ENCODE results near the gene WFS1. TPM values are rescaled to one million over a fixed set of nuclear protein-coding genes. Genes with fewer than 3 reads are reported as not detected.

Gene WFS1, protein sequence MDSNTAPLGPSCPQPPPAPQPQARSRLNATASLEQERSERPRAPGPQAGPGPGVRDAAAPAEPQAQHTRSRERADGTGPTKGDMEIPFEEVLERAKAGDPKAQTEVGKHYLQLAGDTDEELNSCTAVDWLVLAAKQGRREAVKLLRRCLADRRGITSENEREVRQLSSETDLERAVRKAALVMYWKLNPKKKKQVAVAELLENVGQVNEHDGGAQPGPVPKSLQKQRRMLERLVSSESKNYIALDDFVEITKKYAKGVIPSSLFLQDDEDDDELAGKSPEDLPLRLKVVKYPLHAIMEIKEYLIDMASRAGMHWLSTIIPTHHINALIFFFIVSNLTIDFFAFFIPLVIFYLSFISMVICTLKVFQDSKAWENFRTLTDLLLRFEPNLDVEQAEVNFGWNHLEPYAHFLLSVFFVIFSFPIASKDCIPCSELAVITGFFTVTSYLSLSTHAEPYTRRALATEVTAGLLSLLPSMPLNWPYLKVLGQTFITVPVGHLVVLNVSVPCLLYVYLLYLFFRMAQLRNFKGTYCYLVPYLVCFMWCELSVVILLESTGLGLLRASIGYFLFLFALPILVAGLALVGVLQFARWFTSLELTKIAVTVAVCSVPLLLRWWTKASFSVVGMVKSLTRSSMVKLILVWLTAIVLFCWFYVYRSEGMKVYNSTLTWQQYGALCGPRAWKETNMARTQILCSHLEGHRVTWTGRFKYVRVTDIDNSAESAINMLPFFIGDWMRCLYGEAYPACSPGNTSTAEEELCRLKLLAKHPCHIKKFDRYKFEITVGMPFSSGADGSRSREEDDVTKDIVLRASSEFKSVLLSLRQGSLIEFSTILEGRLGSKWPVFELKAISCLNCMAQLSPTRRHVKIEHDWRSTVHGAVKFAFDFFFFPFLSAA
- total RNA-seq (2014; rRNA removed; shearing (Covaris generic)): 10.9 and 11.4 TPM in 2 replicates
- 46.0 and 46.6 TPM in 2 replicates for polyA plus RNA-seq (2015; cell fraction: cytosol; rRNA removed)
- 43.9 and 52.3 TPM in 2 replicates for polyA plus RNA-seq (2015; cell fraction: nucleus; rRNA removed)

GRCh38 chr4:6269616-6270511 lies at the start of gene WFS1:
WFS1 (plus strand) TSS chr4:6269850; CDS start chr4:6277456, 7,606 bp downstream.
- in situ Hi-C loops (cut with HindIII; ENCODE audit: low pct_unique_long_range_greater_than_20kb, low sequenced_read_pairs): loop anchor here (25.0 kb wide), 1 partner anchor 117 kb away; no protein-coding TSS in a partner anchor
- DNase-seq (ENCODE audit: low read depth, low spot score): peak; percentile 96

DNA sequence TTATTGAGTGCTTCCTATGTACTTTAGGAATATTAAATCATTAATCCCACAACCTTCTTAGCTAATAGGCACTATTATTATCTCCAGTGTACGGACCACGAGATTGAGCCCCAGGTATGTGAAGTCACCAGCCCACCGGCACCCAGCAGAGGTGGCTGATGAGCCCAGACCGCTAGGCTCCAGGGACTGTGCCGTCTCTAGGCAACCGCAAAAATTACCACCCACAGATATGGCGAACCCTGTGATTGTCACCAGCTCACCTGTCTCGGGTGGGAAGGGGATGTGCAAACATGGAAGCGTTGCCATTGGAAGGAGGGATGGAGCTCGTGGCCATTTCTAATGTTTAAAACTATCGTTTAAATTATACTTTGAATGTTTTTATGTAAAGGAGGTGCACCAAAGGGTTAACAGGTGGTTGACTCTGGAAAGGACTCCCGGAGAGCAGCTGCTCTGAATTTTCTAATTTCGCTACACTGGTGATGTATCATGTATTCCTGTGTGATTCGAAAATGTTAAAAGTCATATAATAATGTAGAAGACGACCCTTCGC lies 48.3 kb upstream of the WFS1 start:
- no peak for DNase-seq (ENCODE audit: low read depth, low spot score)
- in situ Hi-C loops (cut with HindIII; ENCODE audit: low pct_unique_long_range_greater_than_20kb, low sequenced_read_pairs): no loop called here

DNA sequence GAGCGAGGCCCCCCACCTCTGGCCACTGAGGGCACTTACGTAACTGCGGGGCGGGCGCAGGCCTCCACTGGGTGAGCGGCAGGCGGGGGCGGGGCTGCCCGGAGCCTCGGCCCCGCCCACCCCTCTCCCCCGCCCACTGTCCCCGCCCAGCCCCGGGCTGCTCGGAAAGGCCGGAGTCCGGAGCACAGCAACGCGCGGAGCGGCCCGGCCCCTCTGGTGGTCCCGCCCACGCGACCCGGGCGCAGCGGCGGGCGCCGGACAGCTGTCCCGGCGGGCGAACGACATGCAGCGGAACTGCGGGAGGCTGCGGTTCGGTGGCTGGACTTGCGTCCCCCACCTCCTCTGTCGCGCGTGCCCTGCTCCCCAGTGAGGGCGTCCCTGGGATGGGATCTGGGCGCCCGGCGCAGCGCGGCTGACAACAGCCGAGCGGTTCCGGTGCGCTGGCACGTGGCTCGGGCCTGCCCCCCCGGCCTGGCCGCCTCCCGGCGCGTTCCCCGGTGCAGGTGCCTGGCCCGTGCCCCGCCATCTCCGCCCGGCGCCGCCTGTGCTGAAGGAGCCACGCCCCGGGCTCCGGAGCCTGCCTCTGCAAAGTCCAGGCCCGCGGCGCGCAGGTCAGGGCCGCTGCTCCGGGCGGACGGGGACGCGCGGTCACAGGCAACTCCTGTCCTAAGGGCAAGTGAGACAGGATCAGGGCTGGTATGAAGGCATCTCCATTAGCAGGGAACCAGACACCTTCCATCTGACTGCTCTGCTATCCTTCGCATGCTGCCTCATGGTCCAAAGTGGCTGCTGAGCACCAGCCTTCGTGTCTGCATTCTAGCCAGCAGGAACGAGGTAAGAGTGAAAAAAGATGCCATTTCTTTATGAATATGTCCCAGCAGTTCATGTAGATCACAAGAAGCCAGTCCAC lies 47.5 kb upstream of the WFS1 start:
- DNase-seq (ENCODE audit: low read depth, low spot score): peak; percentile 45
- in situ Hi-C loops (cut with HindIII; ENCODE audit: low pct_unique_long_range_greater_than_20kb, low sequenced_read_pairs): no loop called here

GRCh38 chr4:6222761-6223292 lies 46.8 kb upstream of the WFS1 start:
- DNase-seq (ENCODE audit: low read depth, low spot score): peak; percentile 50

DNA sequence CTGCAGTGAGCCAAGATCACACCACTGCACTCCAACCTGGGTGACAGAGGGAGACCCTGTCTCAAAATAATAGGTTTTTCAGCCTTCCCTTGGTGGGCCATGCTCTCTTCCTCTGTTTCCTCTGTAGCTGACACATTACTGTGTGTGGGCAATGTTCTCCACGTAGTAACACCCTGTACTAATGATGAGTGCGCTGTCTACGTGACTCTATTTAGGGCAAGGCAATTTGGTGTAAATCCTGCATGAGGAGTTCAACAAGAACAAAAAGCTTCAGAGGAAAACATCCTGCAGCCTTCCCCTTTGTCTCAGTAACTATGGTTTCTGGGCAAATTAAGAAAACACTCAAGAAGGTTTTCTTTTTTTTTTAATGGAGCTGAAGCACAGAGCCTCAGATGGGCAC lies 44.9 kb upstream of the WFS1 start:
- in situ Hi-C loops (cut with HindIII; ENCODE audit: low pct_unique_long_range_greater_than_20kb, low sequenced_read_pairs): no loop called here
- DNase-seq (ENCODE audit: low read depth, low spot score): no peak

More at GRCh38 chr4:6222761-6223292, 46.8 kb upstream of the WFS1 start:
- in situ Hi-C loops (cut with HindIII; ENCODE audit: low pct_unique_long_range_greater_than_20kb, low sequenced_read_pairs): no loop called here

DNA sequence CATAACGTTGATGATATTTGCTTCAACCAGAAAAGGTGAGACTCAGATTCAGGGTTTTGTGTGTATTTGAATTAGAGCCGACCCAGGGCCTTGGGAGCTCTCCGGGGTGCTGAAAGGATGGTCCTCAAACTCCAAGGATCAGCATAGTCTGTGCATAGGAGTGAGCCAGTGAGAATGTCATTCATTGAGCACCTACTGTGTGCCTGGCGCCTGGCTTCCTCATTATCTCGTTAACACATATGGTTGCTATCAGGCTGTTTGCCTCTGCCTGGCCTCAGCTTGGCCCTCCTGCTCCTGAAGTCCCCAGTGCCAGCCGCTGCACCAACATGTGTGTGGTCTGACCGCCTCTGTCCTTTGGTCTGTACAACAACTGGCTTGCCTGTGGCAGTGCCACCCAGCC lies 44.2 kb upstream of the WFS1 start:
- in situ Hi-C loops (cut with HindIII; ENCODE audit: low pct_unique_long_range_greater_than_20kb, low sequenced_read_pairs): no loop called here
- peak; percentile 10 for DNase-seq (ENCODE audit: low read depth, low spot score)

- in situ Hi-C loops (cut with HindIII; ENCODE audit: low pct_unique_long_range_greater_than_20kb, low sequenced_read_pairs): no loop called here
- no peak for DNase-seq (ENCODE audit: low read depth, low spot score)
Measured at GRCh38 chr4:6226506-6226905, 43.1 kb upstream of the WFS1 start.

GRCh38 chr4:6227412-6228157 lies 42.1 kb upstream of the WFS1 start:
- in situ Hi-C loops (cut with HindIII; ENCODE audit: low pct_unique_long_range_greater_than_20kb, low sequenced_read_pairs): no loop called here
- no peak for DNase-seq (ENCODE audit: low read depth, low spot score)

DNA sequence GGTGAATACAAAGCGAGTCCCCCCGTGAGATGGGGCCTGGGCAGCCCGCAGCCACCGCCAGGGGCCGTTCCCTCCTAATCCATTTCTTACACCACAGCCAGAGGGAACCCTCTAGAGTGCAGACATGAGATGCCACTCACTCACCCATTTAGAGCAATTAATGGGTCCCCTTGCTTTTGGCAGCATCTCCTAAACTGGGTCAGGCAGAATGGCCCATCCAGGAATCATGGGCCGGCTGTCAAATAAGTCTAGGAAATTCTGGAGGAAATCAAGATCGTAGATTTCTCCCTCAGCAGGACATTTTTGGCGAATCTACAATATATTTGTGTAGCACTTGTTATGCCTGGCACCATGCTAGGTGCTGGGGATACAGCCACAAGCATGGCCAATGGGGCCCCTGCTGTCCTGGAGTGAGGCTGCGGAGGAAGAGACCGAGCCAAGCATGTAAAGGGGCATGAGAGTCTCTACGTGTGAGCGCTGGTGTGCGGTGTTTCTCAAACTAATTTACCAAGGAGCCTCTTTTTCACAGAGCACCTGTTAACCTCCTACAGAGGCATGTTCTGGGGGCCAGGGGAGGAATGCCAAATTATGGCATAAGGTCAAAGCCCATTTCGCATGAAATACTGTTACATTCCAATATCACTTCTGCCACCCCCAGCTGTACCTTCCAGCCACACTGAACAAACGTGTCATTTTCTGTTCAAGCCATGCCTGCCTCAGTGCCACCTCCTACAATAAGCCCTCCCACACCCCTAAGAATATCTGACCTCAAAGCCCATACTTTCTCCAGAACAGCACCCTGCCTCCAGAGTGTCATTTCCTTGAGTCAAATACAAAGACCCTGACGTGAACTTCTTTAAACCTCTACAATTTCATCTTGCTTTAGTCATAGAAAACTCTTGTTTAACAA lies 41.2 kb upstream of the WFS1 start:
- DNase-seq (ENCODE audit: low read depth, low spot score): no peak
- in situ Hi-C loops (cut with HindIII; ENCODE audit: low pct_unique_long_range_greater_than_20kb, low sequenced_read_pairs): no loop called here

GRCh38 chr4:6229095-6229494 lies 40.6 kb upstream of the WFS1 start:
- in situ Hi-C loops (cut with HindIII; ENCODE audit: low pct_unique_long_range_greater_than_20kb, low sequenced_read_pairs): no loop called here
- DNase-seq (ENCODE audit: low read depth, low spot score): no peak

DNA sequence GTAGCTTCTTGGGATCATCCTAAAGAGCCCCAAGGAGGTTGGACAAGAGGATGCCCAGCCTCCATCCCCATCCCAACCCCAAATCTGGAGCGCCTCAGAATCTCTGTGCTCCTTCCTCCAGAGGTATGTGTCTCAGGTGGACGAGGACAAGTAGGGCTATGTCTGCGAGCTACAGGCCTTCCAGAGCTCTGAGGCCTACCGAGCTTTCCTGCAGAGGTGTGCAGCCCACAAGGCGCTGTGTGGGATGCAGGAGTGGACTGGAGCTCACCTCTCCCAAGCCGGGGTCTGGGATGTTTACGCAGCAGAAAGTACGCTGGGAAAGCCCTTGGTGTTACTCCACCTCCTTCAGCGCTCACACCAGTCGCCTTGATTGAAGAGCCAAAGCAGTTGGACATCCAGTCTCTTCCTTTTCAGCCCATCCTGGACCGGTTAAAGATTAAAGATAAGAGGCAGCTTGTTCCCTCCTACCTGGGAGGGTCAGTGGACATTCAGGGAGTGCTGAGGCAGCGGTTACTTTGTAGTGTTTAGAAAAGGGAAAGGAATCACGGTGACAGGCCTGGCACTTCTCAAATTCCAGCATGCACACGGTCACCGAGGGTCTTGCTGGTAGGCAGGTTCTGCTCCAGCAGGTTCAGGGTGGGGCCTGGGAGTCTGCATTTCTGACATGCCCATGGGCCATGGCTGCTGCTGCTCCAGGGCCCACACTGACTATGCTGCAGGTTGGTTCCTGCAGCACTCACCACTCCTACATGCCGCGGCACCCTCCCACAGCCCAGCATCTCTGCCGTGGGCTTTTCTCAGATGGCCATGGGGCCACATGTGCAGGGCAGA lies 39.8 kb upstream of the WFS1 start:
- in situ Hi-C loops (cut with HindIII; ENCODE audit: low pct_unique_long_range_greater_than_20kb, low sequenced_read_pairs): no loop called here
- DNase-seq (ENCODE audit: low read depth, low spot score): no peak

DNA sequence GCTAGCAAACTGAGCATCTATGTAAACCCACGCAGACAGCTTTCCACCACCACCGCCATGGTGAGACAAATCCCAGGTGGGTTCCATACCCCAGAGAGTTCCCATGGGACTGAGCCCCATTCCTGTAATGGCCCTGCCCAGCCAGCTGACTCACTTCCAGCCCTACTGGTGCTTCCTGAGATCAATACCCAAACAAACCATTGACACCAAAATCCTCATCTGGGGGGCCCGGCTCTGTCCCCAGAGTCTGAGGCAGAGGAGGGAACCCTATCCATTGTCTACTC lies 39.2 kb upstream of the WFS1 start:
- DNase-seq (ENCODE audit: low read depth, low spot score): no peak
- in situ Hi-C loops (cut with HindIII; ENCODE audit: low pct_unique_long_range_greater_than_20kb, low sequenced_read_pairs): no loop called here

GRCh38 chr4:6230827-6231662 lies 38.6 kb upstream of the WFS1 start:
- no peak for DNase-seq (ENCODE audit: low read depth, low spot score)
- in situ Hi-C loops (cut with HindIII; ENCODE audit: low pct_unique_long_range_greater_than_20kb, low sequenced_read_pairs): no loop called here
